HG03342 (cell line): ENCODE measurements around the gene SETD4.
A peak's percentile ranks its signal among the peaks of the same experiment; 100 is the strongest.

Experiments
- ATAC-seq: cut with Tn5 transposase; IDR thresholded peaks from one replicate; pipeline ENCODE4 v1.9.1; 2021; ENCODE audit warnings: mild to moderate bottlenecking, moderate library complexity; ENCODE audit not compliant: unreplicated experiment

The SETD4 gene

GRCh38 chr21:36048357-36048756, 12.0 kb downstream of the SETD4 start:
- ATAC-seq, result no peak

- no peak for ATAC-seq
These were observed 13.2 kb downstream of the SETD4 start for GRCh38 chr21:36047139-36047538.

- no peak for ATAC-seq
These were observed 14.3 kb downstream of the SETD4 start for GRCh38 chr21:36045993-36046392.

GRCh38 chr21:36044056-36044455, 16.3 kb downstream of the SETD4 start:
- no peak for ATAC-seq

- no peak for ATAC-seq
These were observed 18.4 kb downstream of the SETD4 start for GRCh38 chr21:36041910-36042309.

- no peak for ATAC-seq
These were observed 19.9 kb downstream of the SETD4 start for GRCh38 chr21:36040389-36040788.

GRCh38 chr21:36039861-36040260, 20.5 kb downstream of the SETD4 start:
- no peak for ATAC-seq

- no peak for ATAC-seq
These were observed 21.4 kb downstream of the SETD4 start for GRCh38 chr21:36038701-36039497.

GRCh38 chr21:36035381-36035791, 24.9 kb downstream of the SETD4 start:
- ATAC-seq, result no peak

- no peak for ATAC-seq
These were observed 26.0 kb downstream of the SETD4 start for GRCh38 chr21:36034211-36034913.

GRCh38 chr21:36032647-36033406, 27.5 kb downstream of the SETD4 start:
- ATAC-seq, result no peak

GRCh38 chr21:36030581-36031189, 29.6 kb downstream of the SETD4 start:
- no peak for ATAC-seq

GRCh38 chr21:36029309-36029708, 31.0 kb downstream of the SETD4 start:
- no peak for ATAC-seq

- ATAC-seq, result peak; percentile 63
These were observed 31.9 kb downstream of the SETD4 start for GRCh38 chr21:36028127-36029069.

GRCh38 chr21:36027347-36027746, 33.0 kb downstream of the SETD4 start:
- no peak for ATAC-seq

GRCh38 chr21:36024782-36025181, 35.5 kb downstream of the SETD4 start:
- no peak for ATAC-seq

- no peak for ATAC-seq
These were observed 37.2 kb downstream of the SETD4 start for GRCh38 chr21:36023092-36023480.

GRCh38 chr21:36022427-36023091, 37.8 kb downstream of the SETD4 start:
- no peak for ATAC-seq

GRCh38 chr21:36021251-36021837, 39.0 kb downstream of the SETD4 start:
- ATAC-seq, result peak; percentile 74
